HG02973 (cell line): ENCODE data around the gene RNF112.

Experiments
- ATAC-seq: cut with Tn5 transposase; IDR thresholded peaks from one replicate; pipeline ENCODE4 v1.9.1; 2021; ENCODE audit warnings: moderate library complexity; ENCODE audit not compliant: unreplicated experiment

The RNF112 gene

GRCh38 chr17:19387921-19388521, 23.0 kb upstream of the RNF112 start:
- no peak for ATAC-seq

- ATAC-seq: no peak
These were observed 21.9 kb upstream of the RNF112 start for GRCh38 chr17:19388791-19389785.

GRCh38 chr17:19390951-19391350, 20.1 kb upstream of the RNF112 start:
- no peak for ATAC-seq

DNA sequence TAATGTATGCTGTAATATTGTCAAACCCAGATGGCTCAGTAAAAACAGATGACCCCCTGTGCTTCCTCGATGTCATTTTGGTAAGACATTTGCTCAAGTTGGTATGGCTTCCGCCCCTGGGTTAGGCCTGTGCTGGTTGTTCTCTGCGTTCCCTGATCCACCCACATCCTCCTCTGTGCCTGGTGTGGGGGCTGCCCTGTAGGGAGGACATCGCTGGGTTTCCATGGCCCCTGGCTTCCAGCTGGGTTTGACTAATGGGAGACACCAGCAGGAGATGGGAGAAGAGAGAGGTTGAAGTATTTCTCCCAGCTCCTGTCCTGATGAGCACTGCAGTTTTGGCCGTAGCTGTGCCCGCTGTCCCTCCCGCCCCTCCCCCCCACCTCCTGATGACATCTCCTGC, 19.6 kb upstream of the RNF112 start:
- no peak for ATAC-seq

GRCh38 chr17:19392303-19392702, 18.7 kb upstream of the RNF112 start:
- ATAC-seq: no peak

DNA sequence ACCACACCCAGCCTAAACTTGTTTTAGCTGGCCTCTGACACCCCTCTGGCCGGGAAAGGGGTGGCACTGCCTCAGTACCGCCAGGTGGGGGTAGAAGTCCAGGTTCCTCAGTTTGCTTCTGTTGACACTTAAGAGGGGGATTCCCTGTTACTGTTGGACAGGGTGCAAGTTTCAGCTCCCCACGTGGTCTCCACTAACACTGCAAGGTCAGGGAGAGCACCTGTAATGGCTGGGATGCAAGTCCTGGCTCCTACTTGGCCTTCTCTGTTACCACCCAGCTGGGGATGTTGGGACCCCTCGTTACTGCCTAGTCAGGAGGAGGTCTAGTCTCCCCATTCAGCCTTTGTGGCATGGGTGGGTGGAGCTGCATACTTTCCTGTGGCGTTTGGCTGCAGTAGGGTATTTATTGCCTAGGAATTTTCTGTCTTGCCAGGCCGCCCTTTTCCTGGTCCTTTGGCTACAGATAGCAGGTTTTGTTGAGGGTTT, 13.4 kb upstream of the RNF112 start:
- no peak for ATAC-seq

DNA sequence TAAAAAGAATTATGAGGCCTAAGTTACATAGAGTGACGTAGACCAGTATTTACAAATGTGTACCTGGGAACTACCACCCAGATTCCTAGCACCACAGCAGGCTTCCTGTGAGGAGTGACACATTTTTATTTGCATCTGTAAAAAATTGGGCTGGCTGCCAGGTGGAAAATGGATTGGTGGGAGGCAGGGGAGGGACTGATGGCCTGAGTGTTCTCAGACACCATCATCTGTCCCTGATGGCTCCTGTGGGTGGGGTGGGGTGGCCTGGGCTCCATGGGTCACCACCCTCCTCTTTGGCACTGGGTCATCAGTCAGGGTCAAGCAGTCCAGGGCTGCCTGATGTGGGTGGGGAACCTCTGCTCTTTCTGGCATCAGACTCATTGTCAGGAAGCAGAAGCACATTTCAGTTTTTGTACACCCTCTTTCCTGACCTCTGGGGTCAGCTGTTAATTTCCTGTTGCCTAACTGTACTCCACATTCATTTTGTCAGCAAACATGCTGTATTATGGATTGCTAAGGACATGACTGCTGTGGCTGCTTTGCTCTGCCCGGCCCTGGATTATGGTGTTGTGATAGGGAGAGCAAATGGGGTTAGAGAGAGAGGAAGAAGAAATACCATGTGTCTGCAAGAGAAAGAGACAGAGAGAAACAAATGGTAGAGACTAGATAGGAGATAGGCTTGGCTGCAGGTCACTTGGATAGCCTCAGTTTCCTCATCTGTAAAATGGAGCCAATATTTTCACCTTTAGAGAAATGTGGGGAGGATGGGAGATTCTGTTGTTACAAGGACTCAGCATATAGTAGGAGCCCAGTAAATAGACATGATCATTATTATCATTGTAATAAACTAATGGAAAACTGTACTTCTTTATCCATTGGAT, 12.5 kb upstream of the RNF112 start:
- no peak for ATAC-seq

DNA sequence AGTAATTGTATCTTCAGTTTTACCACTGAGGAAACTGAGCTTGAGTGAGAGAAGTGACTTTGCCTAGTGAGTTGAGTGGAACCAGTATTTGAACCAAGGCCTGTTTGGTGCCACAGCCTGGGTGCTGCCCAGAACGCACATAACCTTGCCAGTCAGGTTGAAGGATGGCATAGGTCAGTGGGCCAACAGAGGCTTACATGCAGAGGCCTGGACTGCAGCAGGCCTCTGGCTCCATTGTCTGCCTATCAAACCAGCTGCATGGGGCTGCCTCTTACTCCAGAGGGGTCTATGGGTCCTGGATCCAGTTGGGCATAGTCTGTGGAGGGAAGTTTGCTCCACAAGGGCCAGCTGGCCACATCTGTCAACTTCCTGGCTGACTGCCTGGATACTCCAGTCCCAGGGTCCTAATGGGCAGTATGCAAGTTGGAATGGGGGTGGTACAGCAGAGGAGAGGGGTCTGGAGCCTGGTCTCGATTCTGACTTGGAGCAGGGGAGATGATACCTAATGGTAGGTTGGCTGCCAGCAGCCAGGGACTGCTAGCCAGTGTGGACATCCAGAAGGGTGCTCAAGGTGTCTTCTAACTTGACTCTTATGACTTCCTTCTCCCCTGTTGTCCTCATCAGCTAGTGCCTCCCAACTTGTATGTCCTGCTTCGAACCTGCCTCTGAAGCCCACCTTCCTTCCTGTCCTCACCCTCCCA, 11.1 kb upstream of the RNF112 start:
- no peak for ATAC-seq

DNA sequence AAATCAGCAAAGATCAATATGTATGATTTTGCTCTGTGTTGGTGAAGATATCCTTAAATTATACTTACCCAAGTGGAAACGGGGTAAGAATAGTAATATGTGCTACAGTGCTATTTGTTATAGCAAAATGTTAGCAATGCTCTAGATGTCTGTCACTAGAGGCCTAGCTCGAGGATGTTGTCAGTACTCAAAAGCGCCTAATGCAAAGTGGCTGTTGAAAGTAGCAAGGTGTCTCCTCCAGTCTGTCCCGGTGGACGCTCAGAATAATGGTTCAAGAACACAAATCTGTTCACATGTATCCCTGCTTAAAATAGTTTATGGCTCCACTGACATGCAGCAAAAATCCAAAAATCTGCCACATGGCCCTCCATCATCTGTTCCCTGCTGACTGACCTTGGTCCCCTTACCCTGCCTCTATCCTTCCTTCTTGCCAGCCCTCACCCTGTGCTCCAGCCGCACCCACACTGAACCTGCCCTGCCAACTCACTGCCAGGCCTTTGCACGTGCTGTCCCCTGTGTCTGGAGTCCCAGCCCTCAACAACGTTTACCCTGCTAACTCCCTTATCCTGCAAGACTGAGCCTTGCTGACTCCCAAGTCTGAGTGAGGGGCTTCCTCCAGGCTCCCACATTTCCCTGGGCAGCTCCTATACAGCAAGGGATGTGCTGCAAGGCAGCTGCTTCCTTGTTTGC, 9.6 kb upstream of the RNF112 start:
- no peak for ATAC-seq

DNA sequence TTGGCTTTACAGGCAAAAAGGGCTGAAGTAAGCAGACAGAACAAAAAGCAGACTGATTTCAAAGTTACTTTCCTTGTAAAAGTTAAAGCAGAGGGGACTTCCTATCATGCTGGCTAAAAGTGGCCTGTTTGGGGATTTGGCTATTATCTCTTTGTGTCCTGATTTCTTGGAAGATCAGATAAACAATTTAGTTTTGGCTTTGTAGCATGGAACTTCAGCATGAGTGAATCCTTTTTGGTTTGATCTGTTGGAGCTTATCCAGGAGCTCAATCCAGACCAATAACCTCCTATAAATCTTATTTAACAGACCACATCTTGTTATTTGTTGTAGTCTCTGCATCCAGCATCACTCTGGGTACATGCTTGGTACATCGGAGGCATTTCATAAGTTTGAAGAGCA, 8.9 kb upstream of the RNF112 start:
- no peak for ATAC-seq

GRCh38 chr17:19403021-19403420, 8.0 kb upstream of the RNF112 start:
- no peak for ATAC-seq

DNA sequence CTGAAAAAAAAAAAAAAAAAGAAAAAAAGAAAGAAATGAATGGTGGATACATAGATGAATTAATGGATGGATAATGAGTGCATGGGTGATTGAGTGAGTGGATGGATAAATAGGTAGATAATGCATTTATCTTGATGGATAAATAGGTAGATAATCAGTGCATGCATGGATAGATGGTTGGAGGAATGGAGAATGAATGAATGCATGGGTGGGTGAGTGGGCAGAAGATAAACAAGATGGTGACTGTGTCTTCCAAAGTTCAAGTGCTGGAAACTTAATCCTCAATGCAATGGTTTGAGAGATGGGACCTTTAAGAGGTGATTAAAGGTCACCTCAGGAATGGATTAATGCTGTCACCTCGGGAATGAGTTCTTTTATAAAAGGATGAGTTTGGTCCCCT, 6.8 kb upstream of the RNF112 start:
- ATAC-seq: no peak

DNA sequence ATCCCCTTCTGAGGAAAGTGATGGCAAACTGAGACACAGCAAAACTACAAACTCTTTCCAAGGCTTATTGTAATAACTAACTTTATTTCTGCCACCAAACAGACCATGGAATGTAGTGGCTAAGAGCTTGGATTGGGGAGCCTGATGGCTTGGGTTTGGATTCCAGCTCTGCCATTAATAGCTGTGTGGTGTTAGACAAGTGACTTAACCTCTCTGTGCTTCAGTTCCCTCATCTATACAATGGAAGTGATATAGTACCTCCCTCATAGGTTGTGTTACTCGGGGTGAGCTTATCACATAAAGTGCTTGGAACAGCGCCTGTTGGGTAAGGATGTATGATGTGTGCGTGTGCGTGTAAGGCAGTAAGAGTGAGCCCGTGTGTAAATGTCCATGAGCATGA, 5.9 kb upstream of the RNF112 start:
- ATAC-seq: no peak

GRCh38 chr17:19407601-19408345, 3.3 kb upstream of the RNF112 start:
- ATAC-seq: no peak

DNA sequence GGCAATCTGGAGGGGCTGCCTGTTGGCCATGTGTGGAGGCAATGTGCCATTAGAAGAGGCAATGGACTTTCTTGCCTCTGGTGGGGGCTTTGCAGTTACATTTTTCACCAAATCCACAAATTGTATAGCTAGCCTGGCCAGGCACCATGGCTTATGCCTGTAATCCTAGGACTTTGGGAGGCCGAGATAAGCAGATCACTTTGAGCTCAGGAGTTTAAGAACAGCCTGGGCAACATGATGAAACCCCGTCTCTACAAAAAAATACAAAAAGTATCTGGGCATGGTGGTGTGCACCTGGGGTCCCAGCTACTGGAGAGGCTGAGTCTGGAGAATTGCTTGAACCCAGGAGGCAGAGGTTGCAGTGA, 2.7 kb upstream of the RNF112 start:
- ATAC-seq: no peak

DNA sequence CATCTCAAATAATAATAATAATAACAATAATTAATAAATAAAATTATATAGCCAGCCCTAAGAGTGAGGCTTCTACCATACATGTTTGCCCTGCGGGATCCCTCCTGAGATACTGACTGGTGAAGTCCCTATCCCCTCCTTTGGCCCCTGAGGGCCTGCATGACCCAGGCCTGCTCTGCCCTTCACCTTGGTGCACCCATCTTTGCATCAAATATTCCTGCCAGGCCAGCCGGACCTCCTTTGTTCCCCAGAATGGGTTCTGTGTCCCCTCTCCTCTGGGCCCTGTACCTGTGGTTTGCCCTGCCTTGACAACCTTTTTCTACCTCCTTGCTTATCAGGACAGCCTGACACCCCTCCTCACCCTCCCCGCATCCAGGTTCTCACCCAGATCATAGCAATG, 2.0 kb upstream of the RNF112 start:
- ATAC-seq: no peak

- no peak for ATAC-seq
These were observed 1.5 kb upstream of the RNF112 start for GRCh38 chr17:19409509-19409908.

DNA sequence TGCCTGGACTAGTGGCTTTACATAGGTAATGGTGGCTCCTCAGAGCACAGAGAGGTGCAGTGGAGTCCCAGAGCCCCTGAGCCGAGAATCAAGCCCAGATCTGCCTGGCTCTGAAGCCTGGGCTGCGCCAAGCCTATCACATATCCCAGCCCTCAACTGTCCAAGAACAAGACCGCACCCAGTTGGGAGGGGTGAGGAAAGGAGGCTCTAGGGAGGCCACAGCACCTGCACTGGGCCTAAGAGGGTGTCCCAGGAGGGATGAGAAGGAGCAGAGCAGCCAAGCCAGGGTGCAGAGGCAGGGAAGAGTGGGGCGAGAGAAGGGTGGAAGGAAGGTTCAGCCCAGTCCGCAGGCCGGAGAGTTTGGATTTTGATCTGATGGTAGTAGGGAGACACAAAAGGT, 941 bp upstream of the RNF112 start:
- no peak for ATAC-seq

DNA sequence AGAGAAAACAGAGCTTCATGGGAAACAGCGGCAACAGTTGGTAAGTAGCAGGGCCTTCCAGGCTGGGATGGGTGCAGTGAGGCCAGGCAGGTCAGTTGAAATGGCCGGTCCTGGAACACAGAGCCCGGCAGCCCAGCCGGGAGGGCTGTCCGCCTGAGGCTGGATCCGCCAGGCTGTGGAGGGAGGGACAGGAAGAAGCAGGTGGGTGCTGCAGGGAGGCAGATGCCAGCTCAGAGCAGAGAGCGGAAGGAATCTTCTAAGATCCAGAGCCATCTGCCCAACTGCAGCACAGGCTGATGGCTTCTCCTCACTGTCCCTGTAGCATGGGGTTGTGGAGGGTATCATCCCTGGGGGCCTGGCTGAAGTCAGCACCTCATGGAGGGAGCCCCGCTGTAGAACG, 599 bp downstream of the RNF112 start:
- ATAC-seq: no peak
